Esophagus muscularis mucosa (tissue), 4 donors: Measurements from ENCODE around the gene TECTB.

ENCODE experiments used
- CTCF ChIP-seq, 3 experiments: fragments of 200-600 bp in 2 of 3; fragments of 450-650 bp in 1 of 3; sonication (generic) in 2 of 3; IDR thresholded peaks; one replicate each; pipeline ENCODE4 v1.5.1; 2017 to 2019; ENCODE audit warnings: antibody characterized with exemption in 3 of 3, mild to moderate bottlenecking in 2 of 3, moderate library complexity in 1 of 3
- EP300 ChIP-seq: sonication (generic); formaldehyde crosslinking; IDR thresholded peaks from one replicate; pipeline ENCODE4 v1.6.1; 2017; ENCODE audit warnings: antibody characterized with exemption
- POLR2A ChIP-seq: fragments of 450-650 bp; IDR thresholded peaks from one replicate; pipeline ENCODE4 v1.6.1; 2017; ENCODE audit warnings: antibody characterized with exemption, moderate library complexity, mild to moderate bottlenecking, low read depth

- TF ChIP-seq POLR2A (no peak), CTCF (IDR thresholded peaks at IDR 0.05) (no peak), EP300 (no peak)
These were observed 42.8 kb upstream of the TECTB start for GRCh38 chr10:112240441-112240840.
